Thyroid gland (tissue), 4 donors: Measurements from ENCODE around the gene RTN4R.
"Not testable (repeated sequence)": the region's sequence is repeated elsewhere in the genome, so short reads cannot be mapped to it uniquely, and the experiment has no call there.

Experiments
- POLR2A ChIP-seq, 2 donors: fragments of 450-650 bp; IDR thresholded peaks; one replicate each; pipeline ENCODE4 v1.6.1; 2017; ENCODE audit warnings: antibody characterized with exemption in 2 of 2, mild to moderate bottlenecking in 2 of 2, moderate library complexity in 1 of 2
- TF ChIP-seq, protein P1 (sequence below), 6 experiments: fragments of 200-600 bp in 3 of 6; fragments of 450-650 bp in 3 of 6; sonication (generic) in 3 of 6; IDR thresholded peaks; one replicate each; pipeline ENCODE4 v1.5.1; 2016 to 2019; ENCODE audit warnings: antibody characterized with exemption in 6 of 6, mild to moderate bottlenecking in 2 of 6, inconsistent platforms in 1 of 6, moderate library complexity in 1 of 6

DNA sequence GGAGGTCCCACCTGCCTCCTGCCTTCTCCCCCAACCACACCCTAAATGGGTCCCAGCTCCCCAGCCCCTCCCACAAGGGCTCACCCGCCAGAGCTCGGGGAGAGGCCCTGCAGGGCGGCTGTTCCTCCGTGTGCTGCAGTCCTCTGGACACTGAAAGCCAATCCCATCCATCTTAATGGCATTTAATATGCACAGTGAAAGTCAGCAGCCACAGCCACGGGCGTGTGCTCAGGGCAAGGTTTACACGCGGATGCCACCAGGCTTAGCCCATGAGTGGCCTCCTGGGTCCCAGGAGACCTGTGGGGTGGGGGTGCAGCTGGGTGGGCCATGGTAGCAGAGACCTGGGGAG lies 18.2 kb upstream of the RTN4R start:
- TF ChIP-seq, protein P1, sequence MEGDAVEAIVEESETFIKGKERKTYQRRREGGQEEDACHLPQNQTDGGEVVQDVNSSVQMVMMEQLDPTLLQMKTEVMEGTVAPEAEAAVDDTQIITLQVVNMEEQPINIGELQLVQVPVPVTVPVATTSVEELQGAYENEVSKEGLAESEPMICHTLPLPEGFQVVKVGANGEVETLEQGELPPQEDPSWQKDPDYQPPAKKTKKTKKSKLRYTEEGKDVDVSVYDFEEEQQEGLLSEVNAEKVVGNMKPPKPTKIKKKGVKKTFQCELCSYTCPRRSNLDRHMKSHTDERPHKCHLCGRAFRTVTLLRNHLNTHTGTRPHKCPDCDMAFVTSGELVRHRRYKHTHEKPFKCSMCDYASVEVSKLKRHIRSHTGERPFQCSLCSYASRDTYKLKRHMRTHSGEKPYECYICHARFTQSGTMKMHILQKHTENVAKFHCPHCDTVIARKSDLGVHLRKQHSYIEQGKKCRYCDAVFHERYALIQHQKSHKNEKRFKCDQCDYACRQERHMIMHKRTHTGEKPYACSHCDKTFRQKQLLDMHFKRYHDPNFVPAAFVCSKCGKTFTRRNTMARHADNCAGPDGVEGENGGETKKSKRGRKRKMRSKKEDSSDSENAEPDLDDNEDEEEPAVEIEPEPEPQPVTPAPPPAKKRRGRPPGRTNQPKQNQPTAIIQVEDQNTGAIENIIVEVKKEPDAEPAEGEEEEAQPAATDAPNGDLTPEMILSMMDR (IDR thresholded peaks at IDR 0.05): not testable (repeated sequence)
- TF ChIP-seq POLR2A (IDR thresholded peaks at IDR 0.05): not testable (repeated sequence)
